A549 (cell line): Measurements from ENCODE around the gene HOXB1. TPM values are rescaled to one million over a fixed set of nuclear protein-coding genes. Genes with fewer than 3 reads are reported as not detected.

ENCODE experiments used
- ATAC-seq, 2 experiments: fragments of 200-7000 bp in 1 of 2; fragments of >200 bp in 1 of 2; cut with Nextera tagmentation in 1 of 2; cut with Tn5 transposase in 1 of 2; 3 replicates each; pipeline versions ENCODE4 v1.8.0 to v1.9.1; 2018 to 2020; ENCODE audit warnings: mild to moderate bottlenecking in 1 of 2, moderate library complexity in 1 of 2
- CTCF ChIA-PET: fragments of 300-600 bp; sonication (Branson Sonifier 250); formaldehyde crosslinking; extraction: SDS; loops from one replicate; lab custom pipeline; 2021; ENCODE audit warnings: antibody characterized with exemption, inconsistent platforms; lab: Yijun Ruan, JAX
- POLR2A ChIA-PET: fragments of 350-600 bp; formaldehyde crosslinking; extraction: SDS; loops from one replicate; lab custom pipeline; 2021; ENCODE audit warnings: antibody characterized with exemption, inconsistent platforms; lab: Yijun Ruan, JAX
- DNase-seq, 2 experiments: peaks; one replicate each; pipeline versions ENCODE4 v3.0.0 to v3.0.0-alpha.2; 2011 to 2016; ENCODE audit warnings: low read depth in 1 of 2, low spot score in 1 of 2
- FAIRE-seq: peaks from 2 replicates; lab custom pipeline; 2011; peaks lifted over from hg19 to GRCh38; lab: Jason Lieb, UNC
- H3K27ac ChIP-seq, 2 experiments: fragments of >200 bp; sonication (Bioruptor Twin); formaldehyde crosslinking; 3 replicates each; pipeline ENCODE4 v1.5.1; 2016 to 2017
- H3K4me1 ChIP-seq: fragments of >200 bp; sonication (Bioruptor Twin); formaldehyde crosslinking; 3 replicates; pipeline ENCODE4 v1.6.1; 2016
- H3K4me2 ChIP-seq: fragments of >200 bp; sonication (Bioruptor Twin); formaldehyde crosslinking; 3 replicates; pipeline ENCODE4 v1.6.1; 2016
- H3K4me3 ChIP-seq: fragments of >200 bp; sonication (Bioruptor Twin); formaldehyde crosslinking; 3 replicates; pipeline ENCODE4 v1.5.1; 2016
- H3K9me3 ChIP-seq: fragments of >200 bp; sonication (Bioruptor Twin); formaldehyde crosslinking; 3 replicates; pipeline ENCODE4 v1.6.1; 2016
- CBX2 ChIP-seq: fragments of 200-600 bp; sonication (generic); IDR thresholded peaks from 2 replicates; pipeline ENCODE4 v1.6.1; 2016; ENCODE audit warnings: low read depth, mild to moderate bottlenecking, borderline replicate concordance
- CEBPB ChIP-seq, 2 experiments: fragments of >200 bp in 1 of 2; sonication (Bioruptor Twin) in 1 of 2; formaldehyde crosslinking in 1 of 2; IDR thresholded peaks; 2 replicates each; pipeline ENCODE4 v1.6.1; 2012 to 2016
- CHD2 ChIP-seq: fragments of 150-350 bp; IDR thresholded peaks from 2 replicates; pipeline ENCODE4 v1.6.1; 2014; ENCODE audit warnings: low read length; ENCODE audit not compliant: partially characterized antibody
- CHD4 ChIP-seq: fragments of 200-600 bp; sonication (generic); IDR thresholded peaks from 2 replicates; pipeline ENCODE4 v1.6.1; 2016; ENCODE audit warnings: antibody characterized with exemption, mild to moderate bottlenecking, borderline replicate concordance
- E2F6 ChIP-seq: IDR thresholded peaks from 2 replicates; pipeline ENCODE4 v1.6.1; 2012; ENCODE audit warnings: low read depth, borderline replicate concordance
- EHMT2 ChIP-seq: fragments of 200-600 bp; sonication (generic); IDR thresholded peaks from 2 replicates; pipeline ENCODE4 v1.6.1; 2016; ENCODE audit warnings: antibody characterized with exemption, low read depth, mild to moderate bottlenecking, moderate library complexity
- ELK1 ChIP-seq: fragments of 150-350 bp; IDR thresholded peaks from 2 replicates; pipeline ENCODE4 v1.6.1; 2014; ENCODE audit warnings: low read depth, mild to moderate bottlenecking, low read length
- FOSB ChIP-seq: fragments of 250-450 bp; sonication (Bioruptor Pico); IDR thresholded peaks from 2 replicates; pipeline ENCODE4 v1.5.0; 2020; ENCODE audit warnings: mild to moderate bottlenecking, moderate library complexity
- GATA3 ChIP-seq: IDR thresholded peaks from 2 replicates; pipeline ENCODE4 v1.6.1; 2012; ENCODE audit warnings: borderline replicate concordance
- HDAC2 ChIP-seq: fragments of 200-600 bp; sonication (generic); IDR thresholded peaks from 2 replicates; pipeline ENCODE4 v1.6.1; 2016
- HOXA7 ChIP-seq: fragments of 250-450 bp; sonication (Bioruptor Pico); IDR thresholded peaks from 2 replicates; pipeline ENCODE4 v1.5.0; 2020; ENCODE audit warnings: mild to moderate bottlenecking, moderate library complexity
- JUNB ChIP-seq: fragments of >200 bp; sonication (Bioruptor Twin); formaldehyde crosslinking; IDR thresholded peaks from 2 replicates; pipeline ENCODE4 v1.6.1; 2016
- MAFK ChIP-seq: fragments of 450-650 bp; IDR thresholded peaks from 2 replicates; pipeline ENCODE4 v1.6.1; 2014; ENCODE audit not compliant: partially characterized antibody
- PBX3 ChIP-seq: IDR thresholded peaks from 2 replicates; pipeline ENCODE4 v1.6.1; 2012
- PHF8 ChIP-seq: fragments of 200-600 bp; sonication (generic); IDR thresholded peaks from 2 replicates; pipeline ENCODE4 v1.6.1; 2016; ENCODE audit warnings: low read depth, mild to moderate bottlenecking, antibody characterized with exemption, moderate library complexity, borderline replicate concordance
- RARB ChIP-seq: fragments of 250-450 bp; sonication (Bioruptor Pico); IDR thresholded peaks from 2 replicates; pipeline ENCODE4 v1.8.0; 2021; ENCODE audit warnings: mild to moderate bottlenecking, moderate library complexity
- RCOR1 ChIP-seq: fragments of 150-350 bp; IDR thresholded peaks from 2 replicates; pipeline ENCODE4 v1.6.1; 2014; ENCODE audit warnings: antibody characterized with exemption, low read length, low read depth
- RNF2 ChIP-seq: fragments of 200-600 bp; sonication (generic); IDR thresholded peaks from 2 replicates; pipeline ENCODE4 v1.6.1; 2016; ENCODE audit warnings: low read depth, mild to moderate bottlenecking, antibody characterized with exemption, moderate library complexity, borderline replicate concordance
- SMC3 ChIP-seq: fragments of >200 bp; sonication (Bioruptor Twin); formaldehyde crosslinking; IDR thresholded peaks from 3 replicates; pipeline ENCODE4 v1.6.1; 2018; ENCODE audit warnings: inconsistent platforms
- TFCP2L1 ChIP-seq: fragments of 250-450 bp; sonication (Bioruptor Pico); IDR thresholded peaks from 2 replicates; pipeline ENCODE4 v1.5.0; 2021; ENCODE audit warnings: mild to moderate bottlenecking
- ZC3H11A ChIP-seq: fragments of 450-650 bp; IDR thresholded peaks from 2 replicates; pipeline ENCODE4 v1.6.1; 2014; ENCODE audit warnings: antibody characterized with exemption, mild to moderate bottlenecking
- ZFP36 ChIP-seq: fragments of 450-650 bp; IDR thresholded peaks from 2 replicates; pipeline ENCODE4 v1.6.1; 2014; ENCODE audit warnings: borderline replicate concordance; ENCODE audit not compliant: partially characterized antibody
- ZNF302 ChIP-seq: fragments of 250-450 bp; sonication (Bioruptor Pico); IDR thresholded peaks from 2 replicates; pipeline ENCODE4 v1.9.0; 2021; ENCODE audit warnings: inconsistent platforms, mild to moderate bottlenecking, moderate library complexity
- WGBS: methylation state at CpG from one replicate; pipeline ENCODE4 v1.1.6; 2017; ENCODE audit errors: missing lambda C conversion rate; 5-methylcytosine and 5-hydroxymethylcytosine counted together
- polyA plus RNA-seq, 4 experiments: library from polyadenylated mRNA; depleted of rRNA in 3 of 4; stranded (reverse); fragments of >200 nt; fragmentation: RNase III in 1 of 4; extraction: RNeasy Plus Mini Kit Qiagen cat#74134 plus additional on column Dnase treatment in 1 of 4; gene quantifications; 2 replicates in 3 of 4; 3 replicates in 1 of 4; pipeline ENCODE4 v1.2.3, GENCODE V29; 2011 to 2017
- TF ChIP-seq, protein P1 (sequence below): fragments of >200 bp; sonication (Bioruptor Twin); formaldehyde crosslinking; IDR thresholded peaks from 3 replicates; pipeline ENCODE4 v1.5.1; 2016
- TF ChIP-seq, protein P2 (sequence below): IDR thresholded peaks from 2 replicates; pipeline ENCODE4 v1.6.1; 2012

The HOXB1 gene
- polyA plus RNA-seq, 2 of the 4 experiments (the other 2 are of a cell fraction): not detected

DNA sequence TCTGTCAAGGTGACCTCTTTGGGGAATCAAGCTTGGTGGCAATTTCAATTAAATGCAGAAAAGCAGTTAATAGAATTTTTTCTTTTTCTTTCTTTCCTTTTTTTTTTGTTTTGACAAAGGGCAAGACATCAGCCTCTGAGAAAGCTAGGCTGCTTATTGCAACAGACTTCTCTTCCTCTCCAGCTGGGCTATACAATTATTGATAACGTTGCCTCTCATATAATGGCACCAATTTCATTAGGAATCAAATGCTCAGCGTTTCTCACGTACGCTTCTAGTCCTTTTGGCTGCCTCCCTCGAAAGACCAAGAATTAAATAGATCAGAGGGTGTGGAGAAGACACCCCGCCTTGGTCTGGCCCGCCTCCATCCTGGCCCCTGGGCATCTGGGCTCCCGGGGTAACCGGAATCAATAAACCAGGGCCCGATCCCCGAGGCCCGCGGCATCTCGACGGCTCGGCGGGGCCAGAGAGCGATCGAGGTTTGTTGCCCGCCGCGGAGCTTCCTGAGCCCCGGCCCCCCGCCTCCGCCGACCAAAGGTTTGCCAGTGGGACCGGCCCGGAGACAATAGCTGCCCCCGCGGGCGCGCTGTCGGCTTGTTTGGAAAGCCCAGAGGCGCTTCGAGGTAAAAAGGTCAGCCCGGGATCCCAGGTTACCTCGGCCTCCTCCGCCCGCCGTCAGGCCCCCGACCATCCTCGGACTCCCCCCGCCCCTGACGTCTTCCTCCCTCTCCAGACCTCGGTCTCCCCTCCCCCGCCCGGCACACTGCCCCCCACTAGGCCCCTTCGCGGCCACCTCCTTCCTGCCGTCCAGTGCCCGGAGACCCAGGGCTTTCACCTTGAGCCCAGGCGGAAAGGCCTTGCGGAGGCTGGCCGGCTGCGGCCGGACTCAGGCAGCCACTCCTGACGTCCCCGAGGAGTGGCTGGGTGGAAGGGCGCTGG is 3.9 kb downstream of the HOXB1 start (continued):
- TF ChIP-seq E2F6: no peak

GRCh38 chr17:48523010-48523409 is 7.8 kb downstream of the HOXB1 start:
- no peak for ATAC-seq
- FAIRE-seq: no peak
- CTCF ChIA-PET: interaction anchor here (0.7 to 2.1 kb wide), 9 partner anchors 9 to 187 kb away, joined by 3 to 7 read pairs (median 4); no protein-coding TSS in a partner anchor
- Histone ChIP-seq H3K4me2 (peak overlapping the region; percentile 66), H3K9me3 (no peaks in the 10 kb centered on the region), H3K4me3 (no peak overlapping the region), H3K27ac (peak overlapping the region; percentile 77 to 80), H3K4me1 (peaks cover 37% of the 10 kb centered on the region)
- 53% methylated on average over 6 of the region's 6 CpGs for WGBS
- DNase-seq: peak in 1 of 2 experiments; percentile 48
- TF ChIP-seq RCOR1: peak; percentile 21; the same call in 1 of the 2 replicates
- TF ChIP-seq GATA3: no peak
- TF ChIP-seq, protein P1, sequence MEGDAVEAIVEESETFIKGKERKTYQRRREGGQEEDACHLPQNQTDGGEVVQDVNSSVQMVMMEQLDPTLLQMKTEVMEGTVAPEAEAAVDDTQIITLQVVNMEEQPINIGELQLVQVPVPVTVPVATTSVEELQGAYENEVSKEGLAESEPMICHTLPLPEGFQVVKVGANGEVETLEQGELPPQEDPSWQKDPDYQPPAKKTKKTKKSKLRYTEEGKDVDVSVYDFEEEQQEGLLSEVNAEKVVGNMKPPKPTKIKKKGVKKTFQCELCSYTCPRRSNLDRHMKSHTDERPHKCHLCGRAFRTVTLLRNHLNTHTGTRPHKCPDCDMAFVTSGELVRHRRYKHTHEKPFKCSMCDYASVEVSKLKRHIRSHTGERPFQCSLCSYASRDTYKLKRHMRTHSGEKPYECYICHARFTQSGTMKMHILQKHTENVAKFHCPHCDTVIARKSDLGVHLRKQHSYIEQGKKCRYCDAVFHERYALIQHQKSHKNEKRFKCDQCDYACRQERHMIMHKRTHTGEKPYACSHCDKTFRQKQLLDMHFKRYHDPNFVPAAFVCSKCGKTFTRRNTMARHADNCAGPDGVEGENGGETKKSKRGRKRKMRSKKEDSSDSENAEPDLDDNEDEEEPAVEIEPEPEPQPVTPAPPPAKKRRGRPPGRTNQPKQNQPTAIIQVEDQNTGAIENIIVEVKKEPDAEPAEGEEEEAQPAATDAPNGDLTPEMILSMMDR: peak; percentile 39
- TF ChIP-seq MAFK: no peak
- TF ChIP-seq HDAC2: no peak
- no peak for TF ChIP-seq ZNF302 (CRISPR knock-in tag)
- TF ChIP-seq ZC3H11A: no peak
- no peak for TF ChIP-seq RARB (CRISPR knock-in tag)
- TF ChIP-seq CHD2: no peak
- TF ChIP-seq CHD4: peak; percentile 95
- TF ChIP-seq SMC3: no peak
- no peak for TF ChIP-seq HOXA7 (CRISPR knock-in tag)
- TF ChIP-seq CEBPB (IDR thresholded peaks at IDR 0.05): peak; percentile 68 to 88; a peak in 3 of 4 replicates
- no peak for TF ChIP-seq TFCP2L1
- POLR2A ChIA-PET: interaction anchor here (0.7 kb wide), 1 partner anchor 17 kb away, joined by 3 read pairs; no protein-coding TSS in a partner anchor

- DNase-seq (peak; percentile 59 to 95), FAIRE-seq (no peak), ATAC-seq (peak; percentile 84 to 94)
- ChIA-PET POLR2A (interaction anchor here (0.6 to 0.7 kb wide), 2 partner anchors 16 to 33 kb away, joined by 3 to 4 read pairs; no protein-coding TSS in a partner anchor), CTCF (interaction anchor here (0.6 to 2.1 kb wide), 13 partner anchors 9 to 186 kb away, joined by 3 to 7 read pairs (median 4); no protein-coding TSS in a partner anchor)
- H3K9me3 ChIP-seq: no peaks in the 10 kb centered on the region
- H3K4me2 ChIP-seq: peak overlapping the region; percentile 66
- peaks cover 44% of the 10 kb centered on the region for H3K4me1 ChIP-seq
- no peak overlapping the region for H3K4me3 ChIP-seq
- H3K27ac ChIP-seq: peak overlapping the region; percentile 77 to 80
- 15% methylated on average over 8 of the region's 8 CpGs for WGBS
- TF ChIP-seq E2F6 (no peak), GATA3 (peak; percentile 77), JUNB (no peak), PBX3 (no peak), ELK1 (no peak), EHMT2 (no peak), ZFP36 (no peak), TFCP2L1 (no peak), PHF8 (no peak), MAFK (no peak), HDAC2 (no peak), RNF2 (no peak), CBX2 (no peak), FOSB (CRISPR knock-in tag) (no peak)
- TF ChIP-seq, protein P2, sequence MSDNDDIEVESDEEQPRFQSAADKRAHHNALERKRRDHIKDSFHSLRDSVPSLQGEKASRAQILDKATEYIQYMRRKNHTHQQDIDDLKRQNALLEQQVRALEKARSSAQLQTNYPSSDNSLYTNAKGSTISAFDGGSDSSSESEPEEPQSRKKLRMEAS: peak; percentile 55
These were observed 8.7 kb downstream of the HOXB1 start for GRCh38 chr17:48522031-48522653.
